Left forelimb (tissue), 1 donor: ENCODE results near the gene ELAC2.
"Not testable (repeated sequence)": the region's sequence is repeated elsewhere in the genome, so short reads cannot be mapped to it uniquely, and the experiment has no call there.

Experiments
- DNase-seq: peaks from one replicate; pipeline ENCODE4 v3.0.0-alpha.2; 2018; ENCODE audit warnings: low spot score

The ELAC2 gene

GRCh38 chr17:12990041-12990808, 27.6 kb downstream of the ELAC2 start:
- DNase-seq, result no peak

- no peak for DNase-seq
Observed at GRCh38 chr17:12987120-12987519, 30.7 kb downstream of the ELAC2 start.

GRCh38 chr17:12985431-12986293, 32.2 kb downstream of the ELAC2 start:
- DNase-seq, result peak; percentile 65

GRCh38 chr17:12983991-12984884, 33.6 kb downstream of the ELAC2 start:
- DNase-seq, result peak; percentile 84

GRCh38 chr17:12982224-12982623, 35.6 kb downstream of the ELAC2 start:
- DNase-seq, result peak; percentile 30

GRCh38 chr17:12979826-12980500, 37.9 kb downstream of the ELAC2 start:
- DNase-seq, result peak; percentile 49

DNA sequence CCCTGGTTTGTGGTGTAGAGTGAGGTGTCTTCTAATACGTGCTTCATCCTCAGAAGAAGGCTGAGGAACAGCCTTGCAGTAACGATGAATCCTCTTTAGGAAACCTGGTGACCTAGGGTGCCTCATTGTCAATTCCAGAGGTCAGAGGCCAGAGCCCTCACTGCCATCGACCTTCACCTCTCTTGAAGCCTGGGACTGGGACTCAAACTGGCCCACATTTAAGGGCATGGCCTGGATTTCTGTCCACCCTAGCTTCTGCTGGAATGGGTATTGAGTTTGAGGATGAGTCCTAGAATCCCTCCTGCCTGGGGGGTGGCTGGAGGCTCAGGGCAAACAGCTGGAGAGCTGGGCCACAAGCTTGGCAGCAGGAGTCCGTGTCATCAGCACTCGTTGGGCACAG, 38.6 kb downstream of the ELAC2 start:
- peak; percentile 51 for DNase-seq

GRCh38 chr17:12978787-12979186, 39.0 kb downstream of the ELAC2 start:
- DNase-seq, result not testable (repeated sequence)

GRCh38 chr17:12977008-12977751, 40.6 kb downstream of the ELAC2 start:
- no peak for DNase-seq

DNA sequence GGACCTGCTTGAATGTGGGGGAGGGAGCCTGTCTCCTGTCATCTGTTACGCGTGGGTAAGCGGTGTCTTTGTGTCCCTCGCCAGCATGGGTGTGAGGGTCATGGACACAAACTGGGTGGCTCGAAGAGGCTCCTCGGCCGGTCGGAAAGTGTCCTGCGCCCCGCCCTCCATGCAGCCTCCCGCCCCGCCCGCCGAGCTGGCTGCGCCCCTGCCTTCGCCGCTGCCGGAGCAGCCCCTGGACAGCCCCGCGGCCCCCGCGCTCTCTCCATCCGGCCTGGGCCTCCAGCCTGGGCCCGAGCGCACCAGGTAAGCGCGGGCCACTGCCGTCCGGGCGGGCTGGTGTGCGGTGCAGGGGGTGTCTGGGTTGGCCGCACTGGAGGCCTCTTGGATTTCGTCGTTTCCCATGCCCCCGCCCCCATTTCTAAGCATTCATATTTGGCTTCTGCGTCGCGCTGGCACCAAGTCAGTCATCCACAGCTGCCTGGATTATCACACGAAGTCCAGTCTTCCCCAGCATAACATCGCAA, 43.8 kb downstream of the ELAC2 start:
- no peak for DNase-seq

DNA sequence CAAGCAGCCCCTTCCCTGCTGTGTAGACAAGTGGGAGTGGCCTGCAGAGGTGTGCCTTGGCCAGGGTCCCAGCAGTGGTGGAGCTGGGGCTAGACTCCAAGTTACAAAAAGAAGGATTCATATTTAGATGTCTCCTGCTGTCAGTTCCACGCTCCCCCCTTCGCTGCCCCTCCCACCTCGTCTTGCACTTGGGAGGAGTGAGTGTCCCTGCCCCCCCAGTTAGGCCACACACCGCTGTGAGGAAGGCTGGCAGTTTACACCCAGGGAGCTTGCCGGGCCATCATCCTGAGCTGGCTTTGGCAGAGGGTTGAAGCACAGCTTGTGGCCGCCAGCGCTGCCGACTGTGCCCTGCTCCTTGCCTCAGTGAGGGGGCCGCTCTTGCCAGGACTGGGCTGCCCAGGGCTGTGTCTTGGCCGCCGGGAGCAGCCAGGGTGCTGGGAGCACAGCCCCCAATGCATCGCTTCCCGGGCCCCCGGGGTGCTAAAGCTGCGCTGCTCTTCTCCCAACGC, 44.3 kb downstream of the ELAC2 start:
- DNase-seq, result no peak

DNA sequence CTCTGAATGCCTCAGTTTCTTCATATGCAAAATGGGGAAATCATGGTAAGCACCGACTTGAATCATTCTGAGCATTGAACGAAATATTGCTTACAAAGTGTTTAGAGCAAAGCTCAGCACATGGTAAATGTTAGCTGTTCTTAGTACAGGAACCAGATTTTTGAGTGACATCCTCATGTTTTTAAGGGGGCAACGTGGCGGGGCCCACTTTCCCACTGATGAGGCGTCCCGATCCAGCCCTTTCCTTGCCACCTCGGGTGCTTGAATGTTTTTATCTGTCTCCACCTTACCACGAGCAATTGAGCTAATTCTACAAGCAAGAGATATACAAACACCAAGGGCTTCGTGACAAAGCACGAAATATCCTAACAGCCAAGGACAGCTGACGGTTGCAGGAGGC, 49.9 kb downstream of the ELAC2 start:
- DNase-seq, result no peak

DNA sequence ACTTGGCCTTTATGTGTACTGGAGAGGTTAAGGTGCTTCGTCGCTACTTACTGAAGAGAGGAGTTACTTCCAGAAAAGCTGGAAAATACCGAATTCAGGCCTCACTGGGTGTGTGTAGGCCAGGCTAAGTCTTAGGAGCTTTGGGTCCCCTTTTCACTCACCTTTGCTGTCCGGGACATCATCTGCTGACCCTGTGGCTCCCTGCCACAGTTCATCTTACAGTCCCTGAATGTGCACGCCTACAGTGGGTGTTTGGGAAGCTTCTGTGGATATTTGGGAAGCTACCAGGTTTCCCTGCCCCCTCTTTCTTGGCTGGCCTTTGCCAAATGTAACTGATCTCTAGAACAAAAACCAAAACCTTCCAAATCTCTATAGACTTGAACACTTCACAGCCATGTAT, 51.4 kb downstream of the ELAC2 start:
- no peak for DNase-seq

DNA sequence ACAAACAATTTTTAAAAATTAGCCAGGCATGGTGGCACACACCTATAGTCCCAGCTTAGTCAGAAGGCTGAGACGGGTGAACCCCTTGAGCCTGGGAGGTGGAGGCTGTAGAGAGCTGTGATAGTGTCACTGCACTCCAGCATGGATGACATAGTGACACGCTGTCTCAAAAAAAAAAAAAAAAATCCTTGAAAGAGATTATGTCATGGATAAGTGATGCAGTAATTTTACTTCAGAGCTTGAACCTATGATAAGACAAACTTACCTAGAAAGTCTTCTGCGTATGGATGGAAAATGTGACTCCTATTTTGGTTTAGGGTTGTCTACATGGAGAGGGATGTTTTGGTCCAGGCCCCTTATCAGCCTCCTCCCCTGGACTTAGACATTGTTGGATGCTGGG, 51.8 kb downstream of the ELAC2 start:
- no peak for DNase-seq

DNA sequence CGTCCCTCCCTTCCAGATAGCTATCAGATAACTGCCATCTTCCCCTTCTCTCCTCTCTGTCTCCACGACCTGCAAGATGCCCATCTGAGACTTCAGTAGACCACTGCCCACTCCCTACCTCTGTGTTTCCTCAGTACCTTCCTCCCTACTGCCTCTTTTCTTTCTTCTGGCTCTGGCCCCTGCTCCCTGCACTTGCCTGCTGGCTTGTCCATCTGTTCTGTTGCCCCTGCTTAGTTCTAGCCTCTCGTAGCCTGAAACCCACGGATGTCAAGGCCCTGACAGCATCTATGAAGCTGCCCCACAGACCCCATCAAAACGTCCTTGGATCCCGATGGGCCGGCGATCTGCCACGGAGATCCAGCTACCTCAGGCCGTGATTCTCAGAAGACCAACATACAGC, 53.0 kb downstream of the ELAC2 start:
- no peak for DNase-seq

DNA sequence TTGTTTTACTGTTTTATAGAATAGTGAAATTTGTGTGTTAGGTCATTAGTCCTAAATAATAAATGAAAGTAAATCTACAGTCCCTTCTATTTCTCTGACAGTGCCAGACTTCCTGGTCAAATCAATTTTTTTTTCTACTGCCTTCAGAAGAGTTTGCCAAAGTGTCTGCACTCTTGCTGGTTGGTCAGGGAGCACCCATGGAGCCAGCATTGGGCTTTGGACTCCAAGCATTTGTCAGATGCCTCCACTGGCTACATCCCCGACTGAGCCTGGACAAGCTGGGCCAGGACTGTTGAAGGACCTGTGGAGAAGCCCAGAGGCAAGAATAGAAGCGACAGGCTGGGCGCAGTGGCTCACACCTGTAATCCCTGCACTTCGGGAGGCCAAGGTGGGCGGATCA, 53.7 kb downstream of the ELAC2 start:
- no peak for DNase-seq

DNA sequence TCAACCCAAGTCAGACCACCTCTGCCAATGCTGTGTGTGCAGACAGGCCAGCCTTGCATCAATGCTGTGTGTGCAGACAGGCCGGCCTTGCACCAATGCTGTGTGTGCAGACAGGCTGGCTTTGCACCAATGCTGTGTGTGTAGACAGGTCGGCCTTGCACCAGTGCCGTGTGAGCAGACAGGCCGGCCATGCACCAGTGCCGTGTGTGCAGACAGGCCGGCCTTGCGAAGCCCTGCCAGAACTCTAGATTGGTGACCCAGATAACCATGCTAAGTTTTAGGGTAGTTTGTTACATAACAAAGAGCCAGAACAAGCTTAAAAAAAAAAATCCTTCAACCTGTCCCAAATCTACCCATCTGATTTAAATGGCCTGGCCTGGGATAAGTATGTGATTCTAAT, 54.3 kb downstream of the ELAC2 start:
- DNase-seq, result no peak

- no peak for DNase-seq
Observed at GRCh38 chr17:12961655-12962054, 56.2 kb downstream of the ELAC2 start.

DNA sequence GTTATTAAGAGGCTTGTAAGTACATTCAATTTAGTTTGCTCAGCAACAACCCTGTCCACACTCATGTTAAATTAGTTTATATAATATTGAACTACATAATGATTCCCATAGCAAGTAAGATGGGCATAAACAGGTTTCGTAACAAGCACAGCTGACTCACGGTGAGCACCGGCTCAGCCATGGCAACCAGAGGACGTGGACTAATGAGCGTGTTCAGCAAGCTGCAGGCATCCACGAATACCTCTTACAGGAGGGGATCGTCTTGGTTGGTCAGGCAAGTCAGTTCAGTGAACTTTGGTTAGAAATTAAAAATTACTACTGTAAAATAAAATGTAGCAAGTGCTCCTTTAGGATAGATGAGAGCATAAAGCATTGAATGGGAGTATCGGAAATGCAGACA, 58.4 kb downstream of the ELAC2 start:
- DNase-seq, result no peak

GRCh38 chr17:12958786-12959185, 59.0 kb downstream of the ELAC2 start:
- no peak for DNase-seq

DNA sequence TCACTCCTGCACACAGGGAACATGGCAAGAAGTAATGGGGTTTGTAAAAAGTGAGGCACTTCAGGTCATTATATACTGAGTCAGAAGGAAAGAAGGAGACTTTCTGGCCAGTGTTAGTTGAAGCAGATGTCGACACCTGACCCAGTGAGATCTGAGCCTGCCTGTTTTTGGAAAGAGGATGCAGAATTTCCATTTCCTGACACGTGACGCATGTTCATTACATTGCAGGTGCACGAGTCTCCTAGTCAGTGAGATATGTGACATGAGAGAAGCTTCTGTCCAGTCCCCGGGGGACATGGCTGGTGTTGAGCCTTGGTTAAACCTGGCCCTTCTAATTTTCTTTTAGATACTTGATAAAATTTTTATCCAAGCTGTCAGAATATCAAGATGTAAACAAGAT, 62.3 kb downstream of the ELAC2 start:
- DNase-seq, result no peak
